WTC11 (cell line): ENCODE results near the gene PRKAG2.

Source experiments
- ATF3 ChIP-seq: sonication (generic); formaldehyde crosslinking; conservative IDR thresholded peaks from 2 replicates; pipeline ENCODE4 v1.8.1; 2022; ENCODE audit warnings: mild to moderate bottlenecking, missing genetic modification reagents
- ATF6 ChIP-seq: sonication (generic); formaldehyde crosslinking; IDR thresholded peaks from 2 replicates; pipeline ENCODE4 v1.8.1; 2023; ENCODE audit warnings: mild to moderate bottlenecking, missing genetic modification reagents
- E2F4 ChIP-seq: sonication (generic); formaldehyde crosslinking; IDR thresholded peaks from 2 replicates; pipeline ENCODE4 v1.8.1; 2022; ENCODE audit warnings: low read depth, mild to moderate bottlenecking, moderate library complexity, missing genetic modification reagents, borderline replicate concordance
- GABPB1 ChIP-seq: sonication (generic); formaldehyde crosslinking; IDR thresholded peaks from 2 replicates; pipeline ENCODE4 v1.8.1; 2023; ENCODE audit warnings: mild to moderate bottlenecking, missing genetic modification reagents
- KAT7 ChIP-seq: sonication (generic); formaldehyde crosslinking; IDR thresholded peaks from 2 replicates; pipeline ENCODE4 v1.8.1; 2023; ENCODE audit warnings: missing genetic modification reagents, mild to moderate bottlenecking, borderline replicate concordance
- NFE2L1 ChIP-seq: sonication (generic); formaldehyde crosslinking; IDR thresholded peaks from 2 replicates; pipeline ENCODE4 v1.8.1; 2023; ENCODE audit warnings: missing genetic modification reagents
- SP1 ChIP-seq: sonication (generic); formaldehyde crosslinking; conservative IDR thresholded peaks from 2 replicates; pipeline ENCODE4 v1.8.1; 2022; ENCODE audit warnings: missing genetic modification reagents
- STAT6 ChIP-seq: sonication (generic); formaldehyde crosslinking; conservative IDR thresholded peaks from 2 replicates; pipeline ENCODE4 v1.8.1; 2023; ENCODE audit warnings: mild to moderate bottlenecking, low read depth, missing genetic modification reagents, moderate library complexity
- USF2 ChIP-seq: sonication (generic); formaldehyde crosslinking; IDR thresholded peaks from 2 replicates; pipeline ENCODE4 v1.8.1; 2023; ENCODE audit warnings: mild to moderate bottlenecking, missing genetic modification reagents, moderate library complexity
- TF ChIP-seq, protein P1 (sequence below): fragments of 200-600 bp; IDR thresholded peaks from 2 replicates; pipeline ENCODE4 v1.8.0; 2022; ENCODE audit warnings: antibody characterized with exemption
- TF ChIP-seq, protein P2 (sequence below): sonication (generic); formaldehyde crosslinking; IDR thresholded peaks from 2 replicates; pipeline ENCODE4 v1.8.0; 2023; ENCODE audit warnings: missing genetic modification reagents
- TF ChIP-seq, protein P3 (sequence below): fragments of 250-450 bp; sonication (Bioruptor Pico); IDR thresholded peaks from 2 replicates; pipeline ENCODE4 v1.9.0; 2021; ENCODE audit warnings: mild to moderate bottlenecking, borderline replicate concordance

DNA sequence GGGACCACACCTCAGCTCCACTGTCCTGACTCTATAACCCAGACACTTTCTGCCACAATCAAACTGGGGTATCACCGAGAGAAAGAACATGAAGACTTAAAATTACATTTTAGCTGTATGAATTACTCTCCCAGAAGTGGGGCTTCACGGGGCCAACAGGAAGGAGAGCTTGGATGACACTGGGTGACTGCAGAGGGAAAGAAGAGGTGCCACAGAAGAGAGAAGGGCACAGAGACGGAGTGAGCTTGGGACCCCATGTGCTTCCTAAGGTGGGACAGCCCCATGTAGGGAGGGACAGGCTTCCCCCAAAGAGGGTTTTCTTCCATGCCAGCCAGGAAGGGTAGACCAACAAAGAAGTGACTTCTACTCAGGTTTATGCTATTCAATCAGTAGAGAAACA lies 195.2 kb downstream of the PRKAG2 start:
- TF ChIP-seq, protein P1, sequence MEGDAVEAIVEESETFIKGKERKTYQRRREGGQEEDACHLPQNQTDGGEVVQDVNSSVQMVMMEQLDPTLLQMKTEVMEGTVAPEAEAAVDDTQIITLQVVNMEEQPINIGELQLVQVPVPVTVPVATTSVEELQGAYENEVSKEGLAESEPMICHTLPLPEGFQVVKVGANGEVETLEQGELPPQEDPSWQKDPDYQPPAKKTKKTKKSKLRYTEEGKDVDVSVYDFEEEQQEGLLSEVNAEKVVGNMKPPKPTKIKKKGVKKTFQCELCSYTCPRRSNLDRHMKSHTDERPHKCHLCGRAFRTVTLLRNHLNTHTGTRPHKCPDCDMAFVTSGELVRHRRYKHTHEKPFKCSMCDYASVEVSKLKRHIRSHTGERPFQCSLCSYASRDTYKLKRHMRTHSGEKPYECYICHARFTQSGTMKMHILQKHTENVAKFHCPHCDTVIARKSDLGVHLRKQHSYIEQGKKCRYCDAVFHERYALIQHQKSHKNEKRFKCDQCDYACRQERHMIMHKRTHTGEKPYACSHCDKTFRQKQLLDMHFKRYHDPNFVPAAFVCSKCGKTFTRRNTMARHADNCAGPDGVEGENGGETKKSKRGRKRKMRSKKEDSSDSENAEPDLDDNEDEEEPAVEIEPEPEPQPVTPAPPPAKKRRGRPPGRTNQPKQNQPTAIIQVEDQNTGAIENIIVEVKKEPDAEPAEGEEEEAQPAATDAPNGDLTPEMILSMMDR = no peak
- TF ChIP-seq USF2 (no peak), NFE2L1 (no peak), E2F4 (CRISPR knock-in tag) (no peak), STAT6 (CRISPR knock-in tag) (no peak), SP1 (CRISPR knock-in tag) (no peak), KAT7 (CRISPR knock-in tag) (no peak), ATF6 (CRISPR knock-in tag) (no peak), GABPB1 (CRISPR knock-in tag) (no peak), ATF3 (CRISPR knock-in tag) (no peak)
- TF ChIP-seq, protein P2, sequence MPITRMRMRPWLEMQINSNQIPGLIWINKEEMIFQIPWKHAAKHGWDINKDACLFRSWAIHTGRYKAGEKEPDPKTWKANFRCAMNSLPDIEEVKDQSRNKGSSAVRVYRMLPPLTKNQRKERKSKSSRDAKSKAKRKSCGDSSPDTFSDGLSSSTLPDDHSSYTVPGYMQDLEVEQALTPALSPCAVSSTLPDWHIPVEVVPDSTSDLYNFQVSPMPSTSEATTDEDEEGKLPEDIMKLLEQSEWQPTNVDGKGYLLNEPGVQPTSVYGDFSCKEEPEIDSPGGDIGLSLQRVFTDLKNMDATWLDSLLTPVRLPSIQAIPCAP (CRISPR knock-in tag) = no peak
- TF ChIP-seq, protein P3, sequence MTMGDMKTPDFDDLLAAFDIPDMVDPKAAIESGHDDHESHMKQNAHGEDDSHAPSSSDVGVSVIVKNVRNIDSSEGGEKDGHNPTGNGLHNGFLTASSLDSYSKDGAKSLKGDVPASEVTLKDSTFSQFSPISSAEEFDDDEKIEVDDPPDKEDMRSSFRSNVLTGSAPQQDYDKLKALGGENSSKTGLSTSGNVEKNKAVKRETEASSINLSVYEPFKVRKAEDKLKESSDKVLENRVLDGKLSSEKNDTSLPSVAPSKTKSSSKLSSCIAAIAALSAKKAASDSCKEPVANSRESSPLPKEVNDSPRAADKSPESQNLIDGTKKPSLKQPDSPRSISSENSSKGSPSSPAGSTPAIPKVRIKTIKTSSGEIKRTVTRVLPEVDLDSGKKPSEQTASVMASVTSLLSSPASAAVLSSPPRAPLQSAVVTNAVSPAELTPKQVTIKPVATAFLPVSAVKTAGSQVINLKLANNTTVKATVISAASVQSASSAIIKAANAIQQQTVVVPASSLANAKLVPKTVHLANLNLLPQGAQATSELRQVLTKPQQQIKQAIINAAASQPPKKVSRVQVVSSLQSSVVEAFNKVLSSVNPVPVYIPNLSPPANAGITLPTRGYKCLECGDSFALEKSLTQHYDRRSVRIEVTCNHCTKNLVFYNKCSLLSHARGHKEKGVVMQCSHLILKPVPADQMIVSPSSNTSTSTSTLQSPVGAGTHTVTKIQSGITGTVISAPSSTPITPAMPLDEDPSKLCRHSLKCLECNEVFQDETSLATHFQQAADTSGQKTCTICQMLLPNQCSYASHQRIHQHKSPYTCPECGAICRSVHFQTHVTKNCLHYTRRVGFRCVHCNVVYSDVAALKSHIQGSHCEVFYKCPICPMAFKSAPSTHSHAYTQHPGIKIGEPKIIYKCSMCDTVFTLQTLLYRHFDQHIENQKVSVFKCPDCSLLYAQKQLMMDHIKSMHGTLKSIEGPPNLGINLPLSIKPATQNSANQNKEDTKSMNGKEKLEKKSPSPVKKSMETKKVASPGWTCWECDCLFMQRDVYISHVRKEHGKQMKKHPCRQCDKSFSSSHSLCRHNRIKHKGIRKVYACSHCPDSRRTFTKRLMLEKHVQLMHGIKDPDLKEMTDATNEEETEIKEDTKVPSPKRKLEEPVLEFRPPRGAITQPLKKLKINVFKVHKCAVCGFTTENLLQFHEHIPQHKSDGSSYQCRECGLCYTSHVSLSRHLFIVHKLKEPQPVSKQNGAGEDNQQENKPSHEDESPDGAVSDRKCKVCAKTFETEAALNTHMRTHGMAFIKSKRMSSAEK (CRISPR knock-in tag) = no peak
